ENCODE measurements around the gene LHX4.
"Not testable (repeated sequence)": the region's sequence is repeated elsewhere in the genome, so short reads cannot be mapped to it uniquely, and the experiment has no call there.

The LHX4 gene

GRCh38 chr1:180195916-180196315 is 34.1 kb upstream of the LHX4 start:
- intact Hi-C loops (cut with DNase I) = no loop called here
- DNase-seq = peak in 1 of 10 donors; percentile 74

- DNase-seq = peak in 1 of 10 donors; percentile 71
- intact Hi-C loops (cut with DNase I) = no loop called here
These were observed 33.5 kb upstream of the LHX4 start for GRCh38 chr1:180196436-180197003.

GRCh38 chr1:180197231-180197630 is 32.8 kb upstream of the LHX4 start:
- intact Hi-C loops (cut with DNase I) = no loop called here
- peak in 1 of 10 donors; percentile 76 for DNase-seq

GRCh38 chr1:180198196-180198595 is 31.9 kb upstream of the LHX4 start:
- intact Hi-C loops (cut with DNase I) = no loop called here
- no peak for DNase-seq

GRCh38 chr1:180198611-180199010 is 31.5 kb upstream of the LHX4 start:
- intact Hi-C loops (cut with DNase I) = no loop called here
- DNase-seq = peak in 1 of 10 donors; percentile 65

GRCh38 chr1:180199018-180199417 is 31.0 kb upstream of the LHX4 start:
- intact Hi-C loops (cut with DNase I) = no loop called here
- peak in 1 of 10 donors; percentile 22 for DNase-seq

GRCh38 chr1:180201451-180202200 is 28.4 kb upstream of the LHX4 start:
- peak in 2 of 10 donors; percentile 46 to 63 for DNase-seq
- intact Hi-C loops (cut with DNase I) = no loop called here

- peak in 2 of 10 donors; percentile 19 to 40 for DNase-seq
- intact Hi-C loops (cut with DNase I) = not testable (repeated sequence)
These were observed 27.5 kb upstream of the LHX4 start for GRCh38 chr1:180202588-180202987.

GRCh38 chr1:180204231-180204630 is 25.8 kb upstream of the LHX4 start:
- intact Hi-C loops (cut with DNase I) = no loop called here
- peak in 2 of 10 donors; percentile 52 to 56 for DNase-seq

- intact Hi-C loops (cut with DNase I) = no loop called here
These were observed 23.5 kb upstream of the LHX4 start for GRCh38 chr1:180206581-180206980.

GRCh38 chr1:180208264-180208663 is 21.8 kb upstream of the LHX4 start:
- peak in 1 of 10 donors; percentile 12 for DNase-seq
- intact Hi-C loops (cut with DNase I) = no loop called here

More at GRCh38 chr1:180206581-180206980, 23.5 kb upstream of the LHX4 start:
- DNase-seq = peak in 2 of 10 donors; percentile 30 to 38

GRCh38 chr1:180210008-180210620 is 19.9 kb upstream of the LHX4 start:
- peak in 2 of 10 donors; percentile 29 to 30 for DNase-seq
- intact Hi-C loops (cut with DNase I) = no loop called here

- peak in 2 of 10 donors; percentile 57 to 70 for DNase-seq
- intact Hi-C loops (cut with DNase I) = no loop called here
These were observed 18.8 kb upstream of the LHX4 start for GRCh38 chr1:180211156-180211859.

- intact Hi-C loops (cut with DNase I) = no loop called here
- peak in 1 of 10 donors; percentile 18 for DNase-seq
These were observed 18.2 kb upstream of the LHX4 start for GRCh38 chr1:180211860-180212229.

- intact Hi-C loops (cut with DNase I) = no loop called here
- peak in 3 of 10 donors; percentile 34 to 87 (median 62) for DNase-seq
These were observed 16.5 kb upstream of the LHX4 start for GRCh38 chr1:180213401-180214170.

- DNase-seq = peak in 2 of 10 donors; percentile 62 to 74
- intact Hi-C loops (cut with DNase I) = no loop called here
These were observed 14.0 kb upstream of the LHX4 start for GRCh38 chr1:180215856-180216625.

GRCh38 chr1:180217006-180217405 is 13.1 kb upstream of the LHX4 start:
- peak in 2 of 10 donors; percentile 36 to 67 for DNase-seq
- intact Hi-C loops (cut with DNase I) = no loop called here

- peak in 2 of 10 donors; percentile 25 to 46 for DNase-seq
- intact Hi-C loops (cut with DNase I) = no loop called here
These were observed 11.0 kb upstream of the LHX4 start for GRCh38 chr1:180218806-180219765.

All from posterior cingulate gyrus (tissue), 11 donors.